Activated B cell treated with CpG ODN at 0.5 μM for 24 hours (primary cell): ENCODE data around the gene FUCA1. TPM values are rescaled to one million over a fixed set of nuclear protein-coding genes. Genes with fewer than 3 reads are reported as not detected.
A peak's percentile ranks its signal among the peaks of the same experiment; 100 is the strongest.

Experiments
- ATAC-seq: fragments of 200-7000 bp; cut with Tn5 transposase; one replicate; pipeline ENCODE4 v1.10.0; 2021; ENCODE audit warnings: low read depth, mild to moderate bottlenecking, moderate library complexity
- CTCF ChIA-PET: fragments of 350-600 bp; sonication (Branson Sonifier 250); formaldehyde crosslinking; loops from one replicate; lab custom pipeline; 2021; ENCODE audit warnings: antibody characterized with exemption; lab: Charles Lee
- POLR2A ChIA-PET: fragments of 350-600 bp; sonication (Branson Sonifier 250); formaldehyde crosslinking; loops from one replicate; lab custom pipeline; 2021; ENCODE audit warnings: antibody characterized with exemption; lab: Charles Lee
- DNase-seq: peaks from one replicate; pipeline ENCODE4 v3.0.0; 2022
- H3K27ac Mint-ChIP-seq: one replicate; pipeline ENCODE4 v1.8.0; 2020; ENCODE audit warnings: mixed read lengths
- H3K27me3 Mint-ChIP-seq: one replicate; pipeline ENCODE4 v1.8.0; 2021; ENCODE audit warnings: mixed read lengths
- H3K36me3 Mint-ChIP-seq: one replicate; pipeline ENCODE4 v1.8.0; 2021; ENCODE audit warnings: low read depth, mixed read lengths
- H3K4me1 Mint-ChIP-seq: one replicate; pipeline ENCODE4 v1.8.0; 2021; ENCODE audit warnings: mixed read lengths
- H3K4me3 Mint-ChIP-seq: one replicate; pipeline ENCODE4 v1.8.0; 2020; ENCODE audit warnings: mild to moderate bottlenecking, mixed read lengths
- H3K9me3 Mint-ChIP-seq: one replicate; pipeline ENCODE4 v1.8.0; 2020; ENCODE audit warnings: mixed read lengths
- CTCF ChIP-seq: fragments of 200-600 bp; IDR thresholded peaks from one replicate; pipeline ENCODE4 v1.8.0; 2022; ENCODE audit warnings: antibody characterized with exemption, mild to moderate bottlenecking
- intact Hi-C: fragments of 100-400 bp; cut with micrococcal nuclease; formaldehyde crosslinking; loops from one replicate; pipeline ENCODE4 v1.15.1; 2024
- total RNA-seq: library from RNA; stranded (reverse); gene quantifications from 2 replicates; pipeline ENCODE4 v1.2.3, GENCODE V29; 2022

FUCA1 gene
- total RNA-seq, 1 donor from 2014 or later = 10.7 TPM

DNA sequence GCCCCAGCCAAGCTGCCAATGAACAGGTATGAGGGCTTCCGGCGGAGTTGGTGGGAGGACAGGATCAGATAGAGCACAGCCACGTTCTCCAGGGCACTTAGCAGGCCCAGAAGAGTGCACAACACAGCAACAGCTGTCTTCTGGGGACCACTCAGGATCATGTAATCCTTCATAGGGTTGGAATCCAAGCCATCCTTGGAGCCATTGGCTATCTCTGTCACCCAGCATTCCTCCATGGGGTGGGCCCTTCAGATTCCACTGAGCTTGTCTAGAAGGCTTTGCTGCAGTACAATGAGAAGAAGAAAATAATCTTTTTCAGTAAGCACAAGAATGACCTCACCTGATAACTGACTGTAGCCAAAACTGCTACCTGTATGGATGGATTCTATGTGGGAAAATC, 7.3 kb upstream of the FUCA1 start:
- intact Hi-C loops = no loop called here
- Mint-ChIP-seq H3K27ac (no peak overlapping the region), H3K27me3 (no peaks in the 10 kb centered on the region), H3K36me3 (peaks cover 76% of the 10 kb centered on the region), H3K4me3 (no peak overlapping the region), H3K4me1 (peaks cover 10% of the 10 kb centered on the region), H3K9me3 (peaks cover 9% of the 10 kb centered on the region)
- no peak for DNase-seq
- POLR2A ChIA-PET = interaction anchor here (0.5 to 1.1 kb wide), 3 partner anchors 12 to 56 kb away, joined by 3 to 6 read pairs (median 4); no protein-coding TSS in a partner anchor
- CTCF ChIA-PET = no interaction called here
- no peak for ATAC-seq
- no peak for TF ChIP-seq CTCF

DNA sequence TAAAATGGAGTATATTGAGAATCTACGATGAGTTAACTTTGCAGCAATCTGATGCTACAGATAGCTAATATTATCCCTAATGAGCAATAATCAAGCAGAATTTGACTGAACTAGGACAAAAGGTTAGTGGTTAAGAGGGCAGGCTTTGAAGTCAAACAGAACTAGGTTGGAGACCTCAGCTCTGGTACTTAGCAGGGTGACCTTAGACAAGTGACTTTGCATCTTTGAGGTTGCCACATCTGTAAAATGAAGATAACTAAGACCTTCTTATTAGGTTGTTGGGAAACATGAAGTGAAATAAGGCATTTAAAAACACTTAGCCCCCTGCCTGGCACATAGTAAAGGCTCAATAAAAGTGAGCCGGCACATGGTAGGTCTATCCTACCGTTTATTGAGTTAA, 4.3 kb upstream of the FUCA1 start:
- ChIA-PET POLR2A (no interaction called here), CTCF (no interaction called here)
- intact Hi-C loops = no loop called here
- Mint-ChIP-seq H3K4me1 (peaks cover 25% of the 10 kb centered on the region), H3K27ac (peak overlapping the region; percentile 12), H3K4me3 (no peak overlapping the region), H3K27me3 (no peaks in the 10 kb centered on the region), H3K36me3 (peaks cover 48% of the 10 kb centered on the region), H3K9me3 (no peaks in the 10 kb centered on the region)
- DNase-seq = no peak
- no peak for TF ChIP-seq CTCF
- no peak for ATAC-seq

DNA sequence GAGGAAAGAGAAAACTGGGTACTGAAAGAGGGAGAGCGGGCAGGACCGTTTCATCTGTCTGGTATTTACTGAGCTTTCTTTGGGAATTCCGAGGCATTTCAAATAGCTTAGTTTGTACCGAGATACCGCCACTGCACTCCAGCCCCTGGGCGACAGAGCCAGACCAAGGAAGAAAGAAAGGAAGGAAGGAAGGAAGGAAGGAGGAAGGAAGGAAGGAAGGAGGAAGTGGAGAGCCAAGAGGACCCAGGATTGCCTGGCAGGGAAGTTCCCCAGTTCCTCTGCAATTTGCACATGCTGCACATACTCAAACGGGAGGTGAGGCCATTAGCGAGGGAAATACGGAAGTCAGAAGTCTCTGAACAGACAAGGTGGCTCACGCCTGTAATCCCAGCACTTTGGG, 961 bp upstream of the FUCA1 start:
- intact Hi-C loops = loop anchor here (2.0 kb wide), 1 partner anchor 40 kb away; no protein-coding TSS in a partner anchor
- H3K27ac Mint-ChIP-seq = peak overlapping the region; percentile 87
- ChIA-PET CTCF (interaction anchor here (0.8 to 3.5 kb wide), 7 partner anchors 10 to 97 kb away, joined by 3 to 23 read pairs (median 5); partner anchors contain the start of gene CNR2), POLR2A (interaction anchor here (0.6 to 3.4 kb wide), 9 partner anchors 19 to 1844 kb away, joined by 3 to 20 read pairs (median 8); partner anchors contain the start of gene CNR2)
- TF ChIP-seq CTCF = no peak
- H3K9me3 Mint-ChIP-seq = no peaks in the 10 kb centered on the region
- no peak for ATAC-seq
- no peaks in the 10 kb centered on the region for H3K27me3 Mint-ChIP-seq
- H3K4me1 Mint-ChIP-seq = peaks cover 38% of the 10 kb centered on the region
- peak overlapping the region; percentile 84 for H3K4me3 Mint-ChIP-seq
- peaks cover 34% of the 10 kb centered on the region for H3K36me3 Mint-ChIP-seq
- no peak for DNase-seq

GRCh38 chr1:23868557-23869016, 497 bp upstream of the FUCA1 start:
- Mint-ChIP-seq H3K36me3 (peaks cover 29% of the 10 kb centered on the region), H3K9me3 (no peaks in the 10 kb centered on the region), H3K27me3 (no peaks in the 10 kb centered on the region), H3K4me3 (peak overlapping the region; percentile 84), H3K27ac (peak overlapping the region; percentile 87), H3K4me1 (peaks cover 36% of the 10 kb centered on the region)
- TF ChIP-seq CTCF = no peak
- ChIA-PET CTCF (interaction anchor here (0.8 to 3.5 kb wide), 7 partner anchors 11 to 97 kb away, joined by 3 to 23 read pairs (median 5); partner anchors contain the start of gene CNR2), POLR2A (interaction anchor here (0.6 to 3.4 kb wide), 9 partner anchors 20 to 80 kb away, joined by 3 to 20 read pairs (median 8); partner anchors contain the start of gene CNR2)
- no peak for DNase-seq
- peak; percentile 4 for ATAC-seq
- intact Hi-C loops = loop anchor here (1.0 to 2.0 kb wide), 8 partner anchors 20 to 96 kb away; partner anchors contain the start of genes HMGCL and PNRC2

- no peak for ATAC-seq
These were observed 572 bp downstream of the FUCA1 start for GRCh38 chr1:23867542-23867894.

More at GRCh38 chr1:23867542-23867894, 572 bp downstream of the FUCA1 start:
- ChIA-PET CTCF (interaction anchor here (1.4 to 3.5 kb wide), 3 partner anchors 49 to 96 kb away, joined by 3 to 23 read pairs (median 21); no protein-coding TSS in a partner anchor), POLR2A (interaction anchor here (3.4 kb wide), 3 partner anchors 41 to 49 kb away, joined by 13 to 17 read pairs (median 15); partner anchors contain the start of gene CNR2)
- Mint-ChIP-seq H3K4me1 (peaks cover 36% of the 10 kb centered on the region), H3K9me3 (no peaks in the 10 kb centered on the region), H3K4me3 (peak overlapping the region; percentile 84), H3K27me3 (no peaks in the 10 kb centered on the region), H3K27ac (no peak overlapping the region), H3K36me3 (peaks cover 27% of the 10 kb centered on the region)
- TF ChIP-seq CTCF = no peak
- intact Hi-C loops = no loop called here
- DNase-seq = no peak
